Gastroesophageal sphincter (tissue), 4 donors: ENCODE results near the gene SYK. TPM values are rescaled to one million over a fixed set of nuclear protein-coding genes. Genes with fewer than 3 reads are reported as not detected.
"Not testable (repeated sequence)": the region's sequence is repeated elsewhere in the genome, so short reads cannot be mapped to it uniquely, and the experiment has no call there.

Source experiments
- ATAC-seq: fragments of 150-250 bp; one replicate; pipeline ENCODE4 v1.9.1; 2016; ENCODE audit warnings: mild to moderate bottlenecking, moderate library complexity
- H3K27ac ChIP-seq, 4 donors: fragments of 200-600 bp; sonication (generic) in 3 of 4; 1 replicate in 3 of 4; 2 replicates in 1 of 4; pipeline ENCODE4 v1.5.1; 2016 to 2019
- H3K27me3 ChIP-seq: fragments of 200-600 bp; sonication (generic); one replicate; pipeline ENCODE4 v1.5.1; 2019
- H3K36me3 ChIP-seq, 2 donors: fragments of 200-600 bp; sonication (generic); one replicate each; pipeline ENCODE4 v1.5.1; 2019; ENCODE audit warnings: control low read depth in 1 of 2
- H3K4me1 ChIP-seq, 3 donors: fragments of 200-600 bp; sonication (generic); 1 replicate in 2 of 3; 2 replicates in 1 of 3; pipeline ENCODE4 v1.5.1; 2016 to 2019; ENCODE audit warnings: control low read depth in 2 of 3
- H3K4me3 ChIP-seq, 2 donors: fragments of 200-600 bp; sonication (generic); one replicate each; pipeline ENCODE4 v1.5.1; 2019; ENCODE audit warnings: mild to moderate bottlenecking in 1 of 2, moderate library complexity in 1 of 2
- H3K9me3 ChIP-seq, 3 donors: fragments of 200-600 bp; sonication (generic); one replicate each; pipeline ENCODE4 v1.5.1; 2017 to 2019; ENCODE audit warnings: control low read depth in 2 of 3
- CTCF ChIP-seq, 4 experiments: fragments of 200-600 bp in 2 of 4; fragments of 450-650 bp in 2 of 4; sonication (generic) in 1 of 4; IDR thresholded peaks; one replicate each; pipeline ENCODE4 v1.5.1; 2017 to 2019; ENCODE audit warnings: antibody characterized with exemption in 4 of 4, mild to moderate bottlenecking in 2 of 4, moderate library complexity in 2 of 4
- EP300 ChIP-seq: sonication (generic); formaldehyde crosslinking; IDR thresholded peaks from one replicate; pipeline ENCODE4 v1.6.1; 2017; ENCODE audit warnings: antibody characterized with exemption, mild to moderate bottlenecking
- POLR2A ChIP-seq, 2 donors: fragments of 450-650 bp; IDR thresholded peaks; one replicate each; pipeline ENCODE4 v1.6.1; 2017; ENCODE audit warnings: antibody characterized with exemption in 2 of 2, mild to moderate bottlenecking in 2 of 2, moderate library complexity in 1 of 2
- POLR2AphosphoS5 ChIP-seq: sonication (generic); formaldehyde crosslinking; IDR thresholded peaks from one replicate; pipeline ENCODE4 v1.6.1; 2017; ENCODE audit warnings: antibody characterized with exemption
- WGBS, 2 donors: methylation state at CpG; one replicate each; pipeline ENCODE4 v1.1.5; 2018; ENCODE audit warnings: low coverage in 1 of 2; 5-methylcytosine and 5-hydroxymethylcytosine counted together
- total RNA-seq, 4 donors: library from RNA; depleted of rRNA; stranded (reverse); fragments of >200 nt; gene quantifications; one replicate each; pipeline ENCODE4 v1.1.0, GENCODE V29; 2016

SYK gene
- total RNA-seq, 4 donors from 2014 or later = 4.0 to 15.3 (median 10.4) TPM

- no peaks in the 10 kb centered on the region for H3K9me3 ChIP-seq
- peaks cover 0 to 10% (median 0%) of the 10 kb centered on the region in 3 donors for H3K4me1 ChIP-seq
- no peaks in the 10 kb centered on the region for H3K36me3 ChIP-seq
- H3K27ac ChIP-seq = no peak overlapping the region
- H3K27me3 ChIP-seq = no peaks in the 10 kb centered on the region
- H3K4me3 ChIP-seq = no peak overlapping the region
- TF ChIP-seq POLR2A (IDR thresholded peaks at IDR 0.05) (no peak), EP300 (no peak), POLR2AphosphoS5 (no peak), CTCF (IDR thresholded peaks at IDR 0.05) (no peak)
- WGBS, 2 donors = 48% methylated on average over 4 of the region's 4 CpGs
- no peak for ATAC-seq
Observed at GRCh38 chr9:90787771-90788460, 13.7 kb upstream of the SYK start.

GRCh38 chr9:90788527-90788926, 13.1 kb upstream of the SYK start:
- not testable (repeated sequence) for H3K27me3 ChIP-seq, H3K4me1 ChIP-seq, H3K9me3 ChIP-seq, ATAC-seq, H3K4me3 ChIP-seq, H3K27ac ChIP-seq, H3K36me3 ChIP-seq
- 60 to 100% methylated on average over 1 of the region's 1 CpG for WGBS, 2 donors

GRCh38 chr9:90789408-90789807, 12.2 kb upstream of the SYK start:
- H3K9me3 ChIP-seq = no peaks in the 10 kb centered on the region
- no peaks in the 10 kb centered on the region for H3K36me3 ChIP-seq
- H3K27ac ChIP-seq = no peak overlapping the region
- peaks cover 4% of the 10 kb centered on the region for H3K27me3 ChIP-seq
- no peaks in the 10 kb centered on the region for H3K4me1 ChIP-seq
- 43 to 80% methylated on average over 1 to 2 of the region's 4 CpGs for WGBS, 2 donors
- no peak for TF ChIP-seq EP300
- TF ChIP-seq CTCF (IDR thresholded peaks at IDR 0.05) = no peak
- no peak for TF ChIP-seq POLR2AphosphoS5
- no peak for TF ChIP-seq POLR2A (IDR thresholded peaks at IDR 0.05)
- H3K4me3 ChIP-seq = no peak overlapping the region
- ATAC-seq = no peak

- Histone ChIP-seq H3K4me1 (no peaks in the 10 kb centered on the region), H3K36me3 (no peaks in the 10 kb centered on the region), H3K9me3 (no peaks in the 10 kb centered on the region), H3K27ac (no peak overlapping the region), H3K27me3 (peaks cover 4% of the 10 kb centered on the region), H3K4me3 (no peak overlapping the region)
- WGBS, 2 donors = 44 to 68% methylated on average over 4 of the region's 4 CpGs
- TF ChIP-seq EP300 (no peak), POLR2A (IDR thresholded peaks at IDR 0.05) (no peak), POLR2AphosphoS5 (no peak), CTCF (IDR thresholded peaks at IDR 0.05) (no peak)
- ATAC-seq = no peak
Observed at GRCh38 chr9:90789862-90790261, 11.8 kb upstream of the SYK start.

GRCh38 chr9:90793024-90793423, 8.6 kb upstream of the SYK start:
- not testable (repeated sequence) for ATAC-seq, H3K27ac ChIP-seq, H3K4me3 ChIP-seq, H3K27me3 ChIP-seq, H3K36me3 ChIP-seq, H3K9me3 ChIP-seq, H3K4me1 ChIP-seq
- 93% methylated on average over 3 of the region's 3 CpGs; no CpG with 5 or more reads in 1 of the 2 donors for WGBS, 2 donors

GRCh38 chr9:90793729-90794128, 7.9 kb upstream of the SYK start:
- Histone ChIP-seq H3K4me3 (no peak overlapping the region), H3K27ac (no peak overlapping the region), H3K9me3 (no peaks in the 10 kb centered on the region), H3K27me3 (peaks cover 7% of the 10 kb centered on the region), H3K36me3 (no peaks in the 10 kb centered on the region), H3K4me1 (no peaks in the 10 kb centered on the region)
- WGBS, 2 donors = 83 to 91% methylated on average over 2 of the region's 2 CpGs
- no peak for ATAC-seq
- TF ChIP-seq CTCF (IDR thresholded peaks at IDR 0.05) = no peak
- no peak for TF ChIP-seq POLR2A (IDR thresholded peaks at IDR 0.05)
- TF ChIP-seq POLR2AphosphoS5 = no peak
- TF ChIP-seq EP300 = no peak
